HFFc6 (cell line): Measurements from ENCODE around the gene ALG12. TPM values are rescaled to one million over a fixed set of nuclear protein-coding genes. Genes with fewer than 3 reads are reported as not detected.

Source experiments
- DNase-seq: peaks from one replicate; pipeline ENCODE4 v3.0.0-alpha.2; 2018
- H3K27ac Mint-ChIP-seq: 2 replicates; pipeline ENCODE4 v1.8.0; 2020; ENCODE audit warnings: mild to moderate bottlenecking, mixed read lengths
- H3K27me3 Mint-ChIP-seq: 2 replicates; pipeline ENCODE4 v1.8.0; 2021; ENCODE audit warnings: mild to moderate bottlenecking, moderate library complexity, mixed read lengths; ENCODE audit not compliant: insufficient read depth
- H3K36me3 Mint-ChIP-seq: 2 replicates; pipeline ENCODE4 v1.8.0; 2021; ENCODE audit warnings: low read depth, mixed read lengths
- H3K4me1 Mint-ChIP-seq: 2 replicates; pipeline ENCODE4 v1.8.0; 2020; ENCODE audit warnings: low read depth, mixed read lengths
- H3K4me3 Mint-ChIP-seq: 2 replicates; pipeline ENCODE4 v1.8.0; 2020; ENCODE audit warnings: mild to moderate bottlenecking, moderate library complexity, mixed read lengths
- H3K9me3 Mint-ChIP-seq: 2 replicates; pipeline ENCODE4 v1.8.0; 2020; ENCODE audit warnings: mild to moderate bottlenecking, mixed read lengths
- total RNA-seq, 6 experiments: library from RNA; stranded (reverse); fragmentation: NEBNext Ultra II Directional; extraction: Animal tissue kit (Norgen Biotek cat#: 25700); gene quantifications; 2 replicates in 1 of 6; 3 replicates in 5 of 6; pipeline ENCODE4 v1.2.3, GENCODE V29; 2021
- TF ChIP-seq, protein P1 (sequence below): fragments of 200-600 bp; sonication (generic); IDR thresholded peaks from 2 replicates; pipeline ENCODE4 v1.5.0; 2021; ENCODE audit warnings: antibody characterized with exemption, mild to moderate bottlenecking

The ALG12 gene
- total RNA-seq, 6 experiments from 2014 or later: 17.2 to 25.1 (median 20.2) TPM

DNA sequence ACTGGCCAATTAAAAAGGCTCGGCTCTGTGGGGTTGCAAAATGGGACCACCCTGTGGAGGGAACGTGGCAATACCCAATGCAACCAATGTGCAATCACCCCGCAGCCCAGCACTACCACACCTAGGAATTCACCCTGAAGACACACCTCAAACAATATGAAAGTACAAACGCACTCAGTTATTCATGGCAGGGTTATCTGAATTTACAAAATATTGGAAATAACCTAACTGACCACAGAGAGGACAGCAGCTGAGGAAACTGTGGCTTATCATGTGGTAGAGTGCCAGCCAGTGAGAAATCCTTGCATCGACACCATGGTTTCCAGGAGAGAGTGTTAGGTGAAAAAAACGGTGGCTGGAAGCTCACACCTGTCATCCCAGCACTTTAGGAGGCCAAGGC lies 18.7 kb downstream of the ALG12 start:
- no peak for DNase-seq
- H3K4me3 Mint-ChIP-seq: no peak overlapping the region
- H3K4me1 Mint-ChIP-seq: 0 out of 2 replicates have a peak, but pooled peaks cover under 1% of the 10 kb centered on the region
- no peaks in the 10 kb centered on the region; the same call in 1 of the 2 replicates for H3K27me3 Mint-ChIP-seq
- TF ChIP-seq, protein P1, sequence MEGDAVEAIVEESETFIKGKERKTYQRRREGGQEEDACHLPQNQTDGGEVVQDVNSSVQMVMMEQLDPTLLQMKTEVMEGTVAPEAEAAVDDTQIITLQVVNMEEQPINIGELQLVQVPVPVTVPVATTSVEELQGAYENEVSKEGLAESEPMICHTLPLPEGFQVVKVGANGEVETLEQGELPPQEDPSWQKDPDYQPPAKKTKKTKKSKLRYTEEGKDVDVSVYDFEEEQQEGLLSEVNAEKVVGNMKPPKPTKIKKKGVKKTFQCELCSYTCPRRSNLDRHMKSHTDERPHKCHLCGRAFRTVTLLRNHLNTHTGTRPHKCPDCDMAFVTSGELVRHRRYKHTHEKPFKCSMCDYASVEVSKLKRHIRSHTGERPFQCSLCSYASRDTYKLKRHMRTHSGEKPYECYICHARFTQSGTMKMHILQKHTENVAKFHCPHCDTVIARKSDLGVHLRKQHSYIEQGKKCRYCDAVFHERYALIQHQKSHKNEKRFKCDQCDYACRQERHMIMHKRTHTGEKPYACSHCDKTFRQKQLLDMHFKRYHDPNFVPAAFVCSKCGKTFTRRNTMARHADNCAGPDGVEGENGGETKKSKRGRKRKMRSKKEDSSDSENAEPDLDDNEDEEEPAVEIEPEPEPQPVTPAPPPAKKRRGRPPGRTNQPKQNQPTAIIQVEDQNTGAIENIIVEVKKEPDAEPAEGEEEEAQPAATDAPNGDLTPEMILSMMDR: no peak
- H3K9me3 Mint-ChIP-seq: no peaks in the 10 kb centered on the region; the same call in 1 of the 2 replicates
- no peak overlapping the region for H3K27ac Mint-ChIP-seq
- H3K36me3 Mint-ChIP-seq: peaks cover 27% of the 10 kb centered on the region

DNA sequence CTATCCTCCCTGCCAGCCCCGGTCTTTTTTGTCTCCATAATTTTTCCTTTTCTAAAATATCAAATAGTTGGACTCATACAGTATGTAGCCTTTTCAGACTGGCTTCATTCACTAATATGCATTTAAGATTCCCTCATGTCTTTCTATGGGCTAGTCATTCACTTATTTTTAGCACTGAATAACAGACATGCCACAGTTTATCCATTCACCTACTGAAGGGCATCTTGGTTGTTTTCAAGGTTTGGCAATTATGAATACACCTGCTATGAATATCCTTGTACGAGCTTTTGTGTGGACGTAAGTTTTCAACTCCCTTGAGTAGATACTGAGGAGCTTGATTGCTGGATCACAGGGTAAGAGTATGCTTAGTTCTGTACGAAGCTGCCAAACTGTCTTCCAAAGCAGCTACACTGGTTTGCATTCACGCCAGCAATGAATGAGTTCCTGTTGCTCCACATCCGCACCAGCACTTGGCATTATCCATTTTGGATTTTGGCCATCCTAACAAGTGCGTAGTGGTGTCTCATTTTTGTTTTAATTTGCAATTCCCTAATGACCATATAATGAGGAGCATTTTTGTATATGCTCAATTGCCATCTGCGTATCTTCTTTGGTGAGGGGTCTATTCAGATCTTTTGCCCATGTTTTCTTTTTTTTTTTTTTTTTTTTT lies 21.1 kb downstream of the ALG12 start:
- no peak overlapping the region for H3K4me3 Mint-ChIP-seq
- H3K9me3 Mint-ChIP-seq: no peaks in the 10 kb centered on the region; the same call in 1 of the 2 replicates
- TF ChIP-seq, protein P1: no peak
- DNase-seq: no peak
- peaks cover 2% of the 10 kb centered on the region for H3K27me3 Mint-ChIP-seq
- H3K36me3 Mint-ChIP-seq: peaks cover 47% of the 10 kb centered on the region
- no peak overlapping the region for H3K27ac Mint-ChIP-seq
- 0 out of 2 replicates have a peak, but pooled peaks cover 5% of the 10 kb centered on the region for H3K4me1 Mint-ChIP-seq

DNA sequence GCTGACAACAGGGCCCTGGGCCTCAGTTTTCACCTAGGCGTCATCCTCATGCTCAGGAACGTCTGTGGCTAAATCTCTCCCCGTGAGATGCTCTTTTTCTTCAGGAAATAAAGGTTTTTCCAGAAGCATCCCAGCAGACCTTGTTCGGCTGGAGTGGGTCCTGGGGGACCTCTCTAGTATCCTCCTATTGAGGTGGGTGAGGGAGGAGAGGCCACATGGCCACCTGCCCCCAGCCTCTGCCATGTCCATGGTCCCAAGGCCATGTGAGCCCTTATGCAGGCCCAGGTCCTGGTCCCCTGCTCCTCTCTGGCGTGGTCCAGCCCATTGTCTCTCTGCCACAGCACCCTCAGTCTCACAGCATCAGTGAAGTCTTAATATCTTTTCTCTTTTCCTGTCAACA lies 22.0 kb downstream of the ALG12 start:
- DNase-seq: no peak
- H3K36me3 Mint-ChIP-seq: peaks cover 42% of the 10 kb centered on the region
- TF ChIP-seq, protein P1: no peak

DNA sequence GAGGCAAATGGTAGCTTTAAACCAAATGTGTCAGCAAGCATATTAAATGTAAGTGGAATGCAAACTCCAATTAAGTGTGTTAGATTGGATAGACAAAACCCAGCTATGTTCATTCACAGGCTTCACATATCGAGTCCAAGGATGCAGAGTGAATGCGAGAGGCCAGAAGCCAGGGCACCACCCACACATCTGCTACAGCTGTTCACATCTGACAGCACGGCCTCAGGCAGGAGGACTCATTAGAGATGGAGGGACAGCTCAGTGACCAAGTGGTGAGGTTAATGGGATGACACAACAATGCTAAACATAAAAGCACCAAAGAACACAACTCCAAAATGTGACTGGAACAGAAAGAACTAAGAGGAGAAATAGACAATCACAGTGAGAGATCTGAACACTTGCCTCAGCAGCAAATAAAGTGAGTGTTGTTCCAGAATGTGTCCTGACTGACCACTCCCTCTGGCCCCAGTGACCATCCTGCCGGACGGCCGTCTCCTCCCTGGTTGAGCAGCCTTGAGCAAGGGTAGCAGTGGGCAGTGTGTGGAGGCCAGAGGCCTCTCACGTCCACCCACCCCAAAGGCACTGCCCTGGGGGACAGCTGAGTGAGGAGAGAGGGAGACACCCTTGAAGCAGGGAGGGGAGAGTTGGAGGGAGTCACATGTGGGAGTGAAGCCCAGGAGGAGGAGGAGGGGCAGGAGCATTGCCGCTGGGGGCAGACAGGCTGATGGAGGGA lies 23.8 kb downstream of the ALG12 start:
- Mint-ChIP-seq H3K36me3 (peaks cover 44% of the 10 kb centered on the region), H3K27me3 (peaks cover 2% of the 10 kb centered on the region), H3K9me3 (peaks cover 19% of the 10 kb centered on the region), H3K4me1 (0 out of 2 replicates have a peak, but pooled peaks cover 5% of the 10 kb centered on the region), H3K4me3 (no peak overlapping the region), H3K27ac (no peak overlapping the region)
- TF ChIP-seq, protein P1: no peak
- DNase-seq: no peak

More for the DNA sequence above, 22.0 kb downstream of the ALG12 start:
- Mint-ChIP-seq H3K27me3 (peaks cover 2% of the 10 kb centered on the region), H3K4me1 (0 out of 2 replicates have a peak, but pooled peaks cover 5% of the 10 kb centered on the region), H3K4me3 (no peak overlapping the region), H3K9me3 (peaks cover 4% of the 10 kb centered on the region), H3K27ac (no peak overlapping the region)

DNA sequence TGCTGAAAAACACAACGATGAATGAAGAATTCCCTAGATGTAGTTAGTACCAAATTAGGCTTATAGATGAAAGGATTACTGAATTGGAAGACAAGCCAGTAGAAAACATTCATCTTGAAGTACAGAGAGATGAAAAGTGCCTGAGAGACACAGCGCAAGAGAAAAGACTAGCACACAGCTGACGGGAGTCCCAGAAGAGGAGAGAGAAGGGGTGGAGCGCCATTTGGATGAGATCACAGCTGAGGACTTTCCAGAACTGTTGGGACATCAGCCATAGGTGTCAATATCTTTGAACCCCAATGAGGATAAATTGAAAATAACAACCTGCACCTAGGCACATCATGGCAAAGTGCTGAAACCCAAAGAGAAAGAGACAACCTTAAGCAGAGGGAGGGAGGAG lies 25.2 kb downstream of the ALG12 start:
- Mint-ChIP-seq H3K4me1 (0 out of 2 replicates have a peak, but pooled peaks cover 5% of the 10 kb centered on the region), H3K36me3 (peaks cover 59% of the 10 kb centered on the region), H3K9me3 (peaks cover 24% of the 10 kb centered on the region), H3K4me3 (no peak overlapping the region), H3K27ac (no peak overlapping the region), H3K27me3 (peaks cover 2% of the 10 kb centered on the region)
- TF ChIP-seq, protein P1: no peak
- no peak for DNase-seq
